GM19193 (cell line): Measurements from ENCODE around the gene C1QL1.

Experiments
- POLR2A ChIP-seq: IDR thresholded peaks from 4 replicates; pipeline ENCODE4 v1.6.1; 2011; ENCODE audit not compliant: insufficient read depth, insufficient read length; ENCODE audit errors: extremely low read depth

C1QL1 gene

GRCh38 chr17:44917456-44917855 lies 50.6 kb downstream of the C1QL1 start:
- TF ChIP-seq POLR2A = no peak

GRCh38 chr17:44916781-44917241 lies 51.3 kb downstream of the C1QL1 start:
- TF ChIP-seq POLR2A = no peak

GRCh38 chr17:44915862-44916780 lies 52.0 kb downstream of the C1QL1 start:
- TF ChIP-seq POLR2A = no peak

- TF ChIP-seq POLR2A = no peak
Observed at GRCh38 chr17:44915321-44915726, 52.8 kb downstream of the C1QL1 start, which contains the start of gene GFAP. TSS of gene GFAP (minus strand) at chr17:44915500. CDS start at chr17:44915486, 14 bp downstream.

GRCh38 chr17:44914698-44915271 lies 53.3 kb downstream of the C1QL1 start:
- no peak for TF ChIP-seq POLR2A

- TF ChIP-seq POLR2A = no peak
Observed at GRCh38 chr17:44914148-44914547, 54.0 kb downstream of the C1QL1 start.

GRCh38 chr17:44913676-44914075 lies 54.4 kb downstream of the C1QL1 start:
- no peak for TF ChIP-seq POLR2A

- no peak for TF ChIP-seq POLR2A
Observed at GRCh38 chr17:44912763-44913544, 55.1 kb downstream of the C1QL1 start.

- no peak for TF ChIP-seq POLR2A
Observed at GRCh38 chr17:44911133-44912001, 56.7 kb downstream of the C1QL1 start.

GRCh38 chr17:44910231-44911106 lies 57.6 kb downstream of the C1QL1 start:
- TF ChIP-seq POLR2A = no peak
